Ascending aorta (tissue), 2 donors: ENCODE results near the gene GINS3. TPM values are rescaled to one million over a fixed set of nuclear protein-coding genes. Genes with fewer than 3 reads are reported as not detected.

Experiments
- DNase-seq, 2 donors: peaks; one replicate each; pipeline ENCODE4 v3.0.0-alpha.2; 2019; ENCODE audit warnings: low spot score in 2 of 2
- H3K27ac ChIP-seq, 2 donors: fragments of 200-600 bp; sonication (generic); one replicate each; pipeline ENCODE4 v1.5.1; 2016 to 2017; ENCODE audit warnings: mild to moderate bottlenecking in 1 of 2
- H3K27me3 ChIP-seq: fragments of 200-600 bp; sonication (generic); one replicate; pipeline ENCODE4 v1.5.1; 2017
- H3K36me3 ChIP-seq, 2 donors: fragments of 200-600 bp; sonication (generic); one replicate each; pipeline ENCODE4 v1.5.1; 2016
- H3K4me1 ChIP-seq, 2 donors: fragments of 200-600 bp; sonication (generic); one replicate each; pipeline ENCODE4 v1.5.1; 2016 to 2017; ENCODE audit warnings: mild to moderate bottlenecking in 1 of 2
- H3K4me3 ChIP-seq, 2 donors: fragments of 200-600 bp; sonication (generic); one replicate each; pipeline ENCODE4 v1.5.1; 2016 to 2017; ENCODE audit warnings: mild to moderate bottlenecking in 1 of 2
- H3K9me3 ChIP-seq, 2 donors: fragments of 200-600 bp; sonication (generic); one replicate each; pipeline ENCODE4 v1.5.1; 2016
- intact Hi-C: fragments of 100-400 bp; cut with DNase I; formaldehyde crosslinking; loops from one replicate; pipeline ENCODE4 v1.15.1; 2023
- total RNA-seq: library from RNA; depleted of rRNA; stranded (reverse); fragments of >200 nt; gene quantifications from one replicate; pipeline ENCODE4 v1.1.0, GENCODE V29; 2016
- TF ChIP-seq, protein P1 (sequence below), 3 experiments: fragments of 200-600 bp in 2 of 3; fragments of 450-650 bp in 1 of 3; sonication (generic) in 2 of 3; IDR thresholded peaks; one replicate each; pipeline ENCODE4 v1.5.1; 2016 to 2019; ENCODE audit warnings: antibody characterized with exemption in 3 of 3, mild to moderate bottlenecking in 1 of 3, moderate library complexity in 1 of 3

GINS3 gene
- total RNA-seq, 1 donor from 2014 or later = 21.8 TPM

- intact Hi-C loops = no loop called here
- Histone ChIP-seq H3K36me3 (no peaks in the 10 kb centered on the region), H3K4me3 (no peak overlapping the region), H3K27me3 (no peaks in the 10 kb centered on the region), H3K27ac (no peak overlapping the region), H3K4me1 (no peaks in the 10 kb centered on the region), H3K9me3 (no peaks in the 10 kb centered on the region)
- no peak for DNase-seq
- TF ChIP-seq, protein P1, sequence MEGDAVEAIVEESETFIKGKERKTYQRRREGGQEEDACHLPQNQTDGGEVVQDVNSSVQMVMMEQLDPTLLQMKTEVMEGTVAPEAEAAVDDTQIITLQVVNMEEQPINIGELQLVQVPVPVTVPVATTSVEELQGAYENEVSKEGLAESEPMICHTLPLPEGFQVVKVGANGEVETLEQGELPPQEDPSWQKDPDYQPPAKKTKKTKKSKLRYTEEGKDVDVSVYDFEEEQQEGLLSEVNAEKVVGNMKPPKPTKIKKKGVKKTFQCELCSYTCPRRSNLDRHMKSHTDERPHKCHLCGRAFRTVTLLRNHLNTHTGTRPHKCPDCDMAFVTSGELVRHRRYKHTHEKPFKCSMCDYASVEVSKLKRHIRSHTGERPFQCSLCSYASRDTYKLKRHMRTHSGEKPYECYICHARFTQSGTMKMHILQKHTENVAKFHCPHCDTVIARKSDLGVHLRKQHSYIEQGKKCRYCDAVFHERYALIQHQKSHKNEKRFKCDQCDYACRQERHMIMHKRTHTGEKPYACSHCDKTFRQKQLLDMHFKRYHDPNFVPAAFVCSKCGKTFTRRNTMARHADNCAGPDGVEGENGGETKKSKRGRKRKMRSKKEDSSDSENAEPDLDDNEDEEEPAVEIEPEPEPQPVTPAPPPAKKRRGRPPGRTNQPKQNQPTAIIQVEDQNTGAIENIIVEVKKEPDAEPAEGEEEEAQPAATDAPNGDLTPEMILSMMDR (IDR thresholded peaks at IDR 0.05) = no peak
Measured at GRCh38 chr16:58449306-58449705, 57.0 kb downstream of the GINS3 start.

DNA sequence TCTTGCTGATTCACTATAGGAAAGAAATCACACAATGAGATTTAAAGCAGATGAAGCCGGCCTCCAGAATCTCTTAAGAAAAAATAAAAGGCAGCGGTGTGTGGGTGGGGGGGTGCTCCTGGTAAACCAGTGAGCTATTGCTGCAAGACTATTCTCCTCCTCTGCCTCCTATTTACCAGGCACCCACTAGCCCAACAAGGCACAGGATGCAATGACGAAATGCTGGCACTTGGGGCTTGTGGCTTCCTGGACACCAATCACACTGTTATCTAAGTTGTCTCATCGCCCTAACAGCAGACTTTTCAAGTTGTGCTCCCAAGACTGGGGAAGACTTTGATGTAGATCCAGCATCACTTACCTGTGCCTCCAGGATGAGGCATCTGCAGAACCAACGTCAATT is 57.5 kb downstream of the GINS3 start:
- no peaks in the 10 kb centered on the region for H3K36me3 ChIP-seq
- no peaks in the 10 kb centered on the region for H3K4me1 ChIP-seq
- no peak for DNase-seq
- intact Hi-C loops = no loop called here
- TF ChIP-seq, protein P1 (IDR thresholded peaks at IDR 0.05) = no peak
- no peak overlapping the region for H3K4me3 ChIP-seq
- no peaks in the 10 kb centered on the region for H3K27me3 ChIP-seq
- no peak overlapping the region for H3K27ac ChIP-seq
- no peaks in the 10 kb centered on the region for H3K9me3 ChIP-seq

- no peak overlapping the region for H3K4me3 ChIP-seq
- intact Hi-C loops = no loop called here
- H3K27ac ChIP-seq = no peak overlapping the region
Measured at GRCh38 chr16:58450590-58450989, 58.3 kb downstream of the GINS3 start.

GRCh38 chr16:58451265-58451689 is 59.0 kb downstream of the GINS3 start:
- Histone ChIP-seq H3K4me1 (no peaks in the 10 kb centered on the region), H3K9me3 (no peaks in the 10 kb centered on the region), H3K36me3 (no peaks in the 10 kb centered on the region), H3K27ac (no peak overlapping the region), H3K27me3 (no peaks in the 10 kb centered on the region), H3K4me3 (no peak overlapping the region)
- no peak for DNase-seq
- intact Hi-C loops = no loop called here
- TF ChIP-seq, protein P1 (IDR thresholded peaks at IDR 0.05) = no peak

More at GRCh38 chr16:58450590-58450989, 58.3 kb downstream of the GINS3 start:
- DNase-seq = no peak
- Histone ChIP-seq H3K9me3 (no peaks in the 10 kb centered on the region), H3K4me1 (no peaks in the 10 kb centered on the region), H3K27me3 (no peaks in the 10 kb centered on the region), H3K36me3 (no peaks in the 10 kb centered on the region)
- TF ChIP-seq, protein P1 (IDR thresholded peaks at IDR 0.05) = no peak

GRCh38 chr16:58451945-58452401 is 59.7 kb downstream of the GINS3 start:
- Histone ChIP-seq H3K4me1 (no peaks in the 10 kb centered on the region), H3K4me3 (no peak overlapping the region), H3K36me3 (no peaks in the 10 kb centered on the region), H3K9me3 (no peaks in the 10 kb centered on the region), H3K27me3 (no peaks in the 10 kb centered on the region), H3K27ac (no peak overlapping the region)
- intact Hi-C loops = no loop called here
- TF ChIP-seq, protein P1 (IDR thresholded peaks at IDR 0.05) = no peak
- no peak for DNase-seq

DNA sequence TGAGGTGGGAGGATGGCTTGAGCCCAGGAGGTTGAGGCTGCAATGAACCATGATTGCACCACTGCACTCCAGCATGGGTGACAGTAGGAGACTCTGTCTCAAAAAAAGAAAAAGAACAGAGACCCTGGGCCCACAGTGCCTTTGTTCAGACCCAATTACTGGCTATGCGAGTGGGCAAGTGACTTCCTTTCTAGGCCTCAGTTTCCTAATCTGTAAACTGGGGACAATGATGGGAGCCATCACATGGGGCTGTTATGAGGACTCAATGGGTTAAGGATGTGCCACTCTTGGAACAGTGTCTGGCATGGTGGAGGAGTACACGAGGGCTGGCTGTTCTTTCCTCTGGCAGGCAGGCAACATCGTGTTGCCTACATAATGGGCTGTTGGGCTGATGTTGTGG is 60.4 kb downstream of the GINS3 start:
- no peaks in the 10 kb centered on the region for H3K4me1 ChIP-seq
- no peaks in the 10 kb centered on the region for H3K9me3 ChIP-seq
- TF ChIP-seq, protein P1 (IDR thresholded peaks at IDR 0.05) = no peak
- no peak overlapping the region for H3K27ac ChIP-seq
- H3K4me3 ChIP-seq = no peak overlapping the region
- H3K36me3 ChIP-seq = no peaks in the 10 kb centered on the region
- intact Hi-C loops = no loop called here
- H3K27me3 ChIP-seq = no peaks in the 10 kb centered on the region
- no peak for DNase-seq
